ENCODE measurements around the gene AFG3L2. TPM values are rescaled to one million over a fixed set of nuclear protein-coding genes. Genes with fewer than 3 reads are reported as not detected.
A peak's percentile ranks its signal among the peaks of the same experiment; 100 is the strongest.

AFG3L2 gene
- total RNA-seq, 1 experiment from 2014 or later: 66.7 TPM

DNA sequence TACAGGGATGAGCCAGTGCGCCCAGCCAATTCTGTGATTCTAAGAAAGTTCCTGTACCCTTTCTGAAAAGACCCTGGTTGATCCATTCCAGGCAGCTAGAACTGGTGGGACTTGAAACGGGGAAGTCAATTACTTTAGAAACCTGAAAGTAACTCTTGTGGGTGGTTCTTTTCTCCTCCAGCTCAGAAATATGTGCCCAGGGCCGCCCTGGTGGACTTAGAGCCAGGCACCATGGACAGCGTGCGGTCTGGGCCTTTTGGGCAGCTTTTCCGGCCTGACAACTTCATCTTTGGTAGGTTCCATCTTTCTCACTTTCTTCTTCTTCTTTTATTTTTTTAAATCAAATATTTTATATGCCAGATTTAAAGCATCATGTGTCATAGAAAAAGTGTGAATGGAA is 66.3 kb downstream of the AFG3L2 start (continued):
- TF ChIP-seq, protein P1, sequence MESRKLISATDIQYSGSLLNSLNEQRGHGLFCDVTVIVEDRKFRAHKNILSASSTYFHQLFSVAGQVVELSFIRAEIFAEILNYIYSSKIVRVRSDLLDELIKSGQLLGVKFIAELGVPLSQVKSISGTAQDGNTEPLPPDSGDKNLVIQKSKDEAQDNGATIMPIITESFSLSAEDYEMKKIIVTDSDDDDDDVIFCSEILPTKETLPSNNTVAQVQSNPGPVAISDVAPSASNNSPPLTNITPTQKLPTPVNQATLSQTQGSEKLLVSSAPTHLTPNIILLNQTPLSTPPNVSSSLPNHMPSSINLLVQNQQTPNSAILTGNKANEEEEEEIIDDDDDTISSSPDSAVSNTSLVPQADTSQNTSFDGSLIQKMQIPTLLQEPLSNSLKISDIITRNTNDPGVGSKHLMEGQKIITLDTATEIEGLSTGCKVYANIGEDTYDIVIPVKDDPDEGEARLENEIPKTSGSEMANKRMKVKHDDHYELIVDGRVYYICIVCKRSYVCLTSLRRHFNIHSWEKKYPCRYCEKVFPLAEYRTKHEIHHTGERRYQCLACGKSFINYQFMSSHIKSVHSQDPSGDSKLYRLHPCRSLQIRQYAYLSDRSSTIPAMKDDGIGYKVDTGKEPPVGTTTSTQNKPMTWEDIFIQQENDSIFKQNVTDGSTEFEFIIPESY (IDR thresholded peaks at IDR 0.05; ENCODE audit: extremely low read depth, insufficient replicate concordance, low read length): no peak
- TF ChIP-seq YY1 (IDR thresholded peaks at IDR 0.05; ENCODE audit: extremely low read depth, insufficient replicate concordance, low read depth, low read length): no peak
- TF ChIP-seq CBX3 (IDR thresholded peaks at IDR 0.05; ENCODE audit: low read depth): no peak
- no peak for TF ChIP-seq RAD21 (IDR thresholded peaks at IDR 0.05; ENCODE audit: low read depth)
- TF ChIP-seq TCF7L2 (IDR thresholded peaks at IDR 0.05; ENCODE audit: borderline replicate concordance, extremely low read depth, insufficient read depth, insufficient read length): no peak
- TF ChIP-seq, protein P2, sequence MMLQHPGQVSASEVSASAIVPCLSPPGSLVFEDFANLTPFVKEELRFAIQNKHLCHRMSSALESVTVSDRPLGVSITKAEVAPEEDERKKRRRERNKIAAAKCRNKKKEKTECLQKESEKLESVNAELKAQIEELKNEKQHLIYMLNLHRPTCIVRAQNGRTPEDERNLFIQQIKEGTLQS (IDR thresholded peaks at IDR 0.05): no peak
- TF ChIP-seq, protein P3, sequence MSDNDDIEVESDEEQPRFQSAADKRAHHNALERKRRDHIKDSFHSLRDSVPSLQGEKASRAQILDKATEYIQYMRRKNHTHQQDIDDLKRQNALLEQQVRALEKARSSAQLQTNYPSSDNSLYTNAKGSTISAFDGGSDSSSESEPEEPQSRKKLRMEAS (IDR thresholded peaks at IDR 0.05): no peak
- no peak for TF ChIP-seq CEBPB (IDR thresholded peaks at IDR 0.05; ENCODE audit: low read depth)
- TF ChIP-seq ZFX (IDR thresholded peaks at IDR 0.05): no peak
- TF ChIP-seq ZNF274 (IDR thresholded peaks at IDR 0.05; ENCODE audit: low read depth, low read length): no peak

DNA sequence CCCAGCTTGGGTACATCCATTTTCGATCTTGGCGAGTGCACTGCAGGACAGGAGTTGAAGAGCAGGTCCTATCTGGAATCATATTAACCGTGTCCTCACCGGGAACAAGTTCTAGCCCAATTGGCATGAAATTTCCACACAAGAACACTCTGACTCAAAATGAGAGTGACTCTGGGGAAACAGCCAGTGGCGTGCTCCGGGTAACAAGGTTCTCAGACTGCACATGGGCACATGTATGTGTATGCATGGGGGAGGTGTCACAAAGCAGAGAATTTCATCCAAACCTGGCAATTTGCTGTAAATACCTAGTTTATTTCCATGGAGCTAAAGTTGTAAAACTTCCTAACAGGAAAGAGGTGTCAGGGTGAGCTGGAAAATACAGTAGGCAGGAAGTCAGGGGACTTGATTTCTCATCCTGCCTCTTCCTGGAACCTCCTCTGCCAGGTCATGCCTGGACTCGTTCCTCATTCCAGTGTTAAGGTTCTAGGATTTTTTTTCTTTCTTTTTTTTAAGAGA is 67.3 kb downstream of the AFG3L2 start:
- CTCF ChIA-PET: no interaction called here
- Histone ChIP-seq H3K9ac (ENCODE audit: low read length) (peak overlapping the region; percentile 92), H3K36me3 (ENCODE audit: control insufficient read depth in 1 of 2, insufficient read depth in 2 of 2, low read length in 2 of 2) (peaks cover 19 to 45% of the 10 kb centered on the region in 2 experiments), H3K27me3 (ENCODE audit: insufficient read depth, low read length) (no peaks in the 10 kb centered on the region), H4K20me1 (ENCODE audit: insufficient read depth) (no peaks in the 10 kb centered on the region; the same call in 1 of the 2 replicates), H3K4me3 (replicated peaks in 1 of 2; ENCODE audit: low read depth in 1 of 2, low read length in 2 of 2) (peak overlapping the region; percentile 73 to 91), H3K9me2 (ENCODE audit: insufficient read depth) (no peaks in the 10 kb centered on the region), H3K9me3 (ENCODE audit: control insufficient read depth in 1 of 2, insufficient read depth in 1 of 2, low read depth in 1 of 2, low read length in 2 of 2) (peaks cover 0 to 5% of the 10 kb centered on the region in 2 experiments; a peak in 1 of 4 replicates), H3K4me1 (ENCODE audit: control insufficient read depth in 1 of 2, insufficient read depth in 2 of 2, low read length in 2 of 2) (peaks cover 13 to 19% of the 10 kb centered on the region in 2 experiments), H3K79me2 (ENCODE audit: insufficient read depth, low read length) (peaks cover 58% of the 10 kb centered on the region), H3K27ac (ENCODE audit: low read depth, low read length) (peak overlapping the region; percentile 94; the same call in 1 of the 2 replicates), H3K4me2 (ENCODE audit: low read length) (peak overlapping the region; percentile 90), H2AFZ (ENCODE audit: low read depth, low read length, poor library complexity, severe bottlenecking) (no peak overlapping the region)
- POLR2A ChIA-PET: interaction anchor here (1.4 kb wide), 1 partner anchor 10 kb away, joined by 4 read pairs; no protein-coding TSS in a partner anchor
- intact Hi-C loops (cut with micrococcal nuclease): no loop called here
- TSS peak; percentile 55 for BruUV-seq (replicated peaks)
- no peak for DNase-seq (ENCODE audit: low read depth, low spot score)
- RAD21 ChIA-PET (ENCODE audit: low non-redundant PET in 1 of 2, low total read pairs in 2 of 2, uncharacterized antibody in 2 of 2, unreplicated experiment in 2 of 2): no interaction called here
- ATAC-seq: no peak
- TF ChIP-seq POLR2AphosphoS5 (IDR thresholded peaks at IDR 0.05; ENCODE audit: low read depth, low read length) (no peak), CBX3 (IDR thresholded peaks at IDR 0.05; ENCODE audit: low read depth) (no peak), ELF1 (IDR thresholded peaks at IDR 0.05; ENCODE audit: borderline replicate concordance, low read depth) (no peak), CEBPB (IDR thresholded peaks at IDR 0.05; ENCODE audit: low read depth) (no peak), SRF (IDR thresholded peaks at IDR 0.05; ENCODE audit: low read depth) (no peak), JUND (IDR thresholded peaks at IDR 0.05) (no peak), EZH2 (IDR thresholded peaks at IDR 0.05) (no peak), EGR1 (IDR thresholded peaks at IDR 0.05; ENCODE audit: low read depth) (no peak), SIN3A (IDR thresholded peaks at IDR 0.05; ENCODE audit: low read depth) (no peak), YY1 (IDR thresholded peaks at IDR 0.05; ENCODE audit: extremely low read depth, insufficient replicate concordance, low read depth, low read length) (no peak), EZH2phosphoT487 (IDR thresholded peaks at IDR 0.05; ENCODE audit: borderline replicate concordance) (no peak), FOSL1 (IDR thresholded peaks at IDR 0.05; ENCODE audit: low read depth) (no peak), ZNF274 (IDR thresholded peaks at IDR 0.05; ENCODE audit: low read depth, low read length) (no peak), ZFX (IDR thresholded peaks at IDR 0.05) (no peak)
- TF ChIP-seq, protein P4, sequence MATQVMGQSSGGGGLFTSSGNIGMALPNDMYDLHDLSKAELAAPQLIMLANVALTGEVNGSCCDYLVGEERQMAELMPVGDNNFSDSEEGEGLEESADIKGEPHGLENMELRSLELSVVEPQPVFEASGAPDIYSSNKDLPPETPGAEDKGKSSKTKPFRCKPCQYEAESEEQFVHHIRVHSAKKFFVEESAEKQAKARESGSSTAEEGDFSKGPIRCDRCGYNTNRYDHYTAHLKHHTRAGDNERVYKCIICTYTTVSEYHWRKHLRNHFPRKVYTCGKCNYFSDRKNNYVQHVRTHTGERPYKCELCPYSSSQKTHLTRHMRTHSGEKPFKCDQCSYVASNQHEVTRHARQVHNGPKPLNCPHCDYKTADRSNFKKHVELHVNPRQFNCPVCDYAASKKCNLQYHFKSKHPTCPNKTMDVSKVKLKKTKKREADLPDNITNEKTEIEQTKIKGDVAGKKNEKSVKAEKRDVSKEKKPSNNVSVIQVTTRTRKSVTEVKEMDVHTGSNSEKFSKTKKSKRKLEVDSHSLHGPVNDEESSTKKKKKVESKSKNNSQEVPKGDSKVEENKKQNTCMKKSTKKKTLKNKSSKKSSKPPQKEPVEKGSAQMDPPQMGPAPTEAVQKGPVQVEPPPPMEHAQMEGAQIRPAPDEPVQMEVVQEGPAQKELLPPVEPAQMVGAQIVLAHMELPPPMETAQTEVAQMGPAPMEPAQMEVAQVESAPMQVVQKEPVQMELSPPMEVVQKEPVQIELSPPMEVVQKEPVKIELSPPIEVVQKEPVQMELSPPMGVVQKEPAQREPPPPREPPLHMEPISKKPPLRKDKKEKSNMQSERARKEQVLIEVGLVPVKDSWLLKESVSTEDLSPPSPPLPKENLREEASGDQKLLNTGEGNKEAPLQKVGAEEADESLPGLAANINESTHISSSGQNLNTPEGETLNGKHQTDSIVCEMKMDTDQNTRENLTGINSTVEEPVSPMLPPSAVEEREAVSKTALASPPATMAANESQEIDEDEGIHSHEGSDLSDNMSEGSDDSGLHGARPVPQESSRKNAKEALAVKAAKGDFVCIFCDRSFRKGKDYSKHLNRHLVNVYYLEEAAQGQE (IDR thresholded peaks at IDR 0.05; ENCODE audit: low read depth): no peak
- TF ChIP-seq, protein P3 (IDR thresholded peaks at IDR 0.05): no peak

Measured in HCT116 (cell line).